GM23248 (cell line): ENCODE measurements around the gene SFPQ. TPM values are rescaled to one million over a fixed set of nuclear protein-coding genes. Genes with fewer than 3 reads are reported as not detected.

Experiments
- DNase-seq: peaks from one replicate; pipeline ENCODE4 v3.0.0-alpha.2; 2015
- H2AFZ ChIP-seq: fragments of 200-600 bp; sonication (generic); 2 replicates; pipeline ENCODE4 v1.6.1; 2016; ENCODE audit warnings: antibody characterized with exemption
- H3F3A ChIP-seq: fragments of 200-600 bp; sonication (generic); 2 replicates; pipeline ENCODE4 v1.6.1; 2016; ENCODE audit warnings: mild to moderate bottlenecking, antibody characterized with exemption, mixed run types; ENCODE audit not compliant: insufficient read depth
- H3K27ac ChIP-seq: fragments of 200-600 bp; sonication (generic); 2 replicates; pipeline ENCODE4 v1.5.1; 2016; ENCODE audit warnings: mild to moderate bottlenecking
- H3K27me3 ChIP-seq: fragments of 200-600 bp; sonication (generic); replicated peaks from 2 replicates; pipeline ENCODE4 v1.6.1; 2016; ENCODE audit warnings: mild to moderate bottlenecking; ENCODE audit not compliant: insufficient read depth
- H3K36me3 ChIP-seq: fragments of 200-600 bp; sonication (generic); 2 replicates; pipeline ENCODE4 v1.6.1; 2016; ENCODE audit warnings: low read depth, mild to moderate bottlenecking
- H3K4me1 ChIP-seq: fragments of 200-600 bp; sonication (generic); 2 replicates; pipeline ENCODE4 v1.6.1; 2016; ENCODE audit warnings: mild to moderate bottlenecking; ENCODE audit not compliant: insufficient read depth
- H3K4me2 ChIP-seq: fragments of 200-600 bp; sonication (generic); one replicate; pipeline ENCODE4 v1.6.1; 2016; ENCODE audit warnings: mild to moderate bottlenecking; ENCODE audit not compliant: unreplicated experiment
- H3K4me3 ChIP-seq: fragments of 200-600 bp; sonication (generic); 2 replicates; pipeline ENCODE4 v1.5.1; 2016; ENCODE audit warnings: mild to moderate bottlenecking
- H3K79me2 ChIP-seq: fragments of 200-600 bp; sonication (generic); 2 replicates; pipeline ENCODE4 v1.6.1; 2016; ENCODE audit warnings: mild to moderate bottlenecking; ENCODE audit not compliant: insufficient read depth
- H3K9ac ChIP-seq: fragments of 200-600 bp; sonication (generic); 2 replicates; pipeline ENCODE4 v1.6.1; 2016; ENCODE audit warnings: mild to moderate bottlenecking
- H3K9me2 ChIP-seq: fragments of 200-600 bp; sonication (generic); 2 replicates; pipeline ENCODE4 v1.6.1; 2016; ENCODE audit warnings: mixed run types, mild to moderate bottlenecking, moderate library complexity; ENCODE audit not compliant: insufficient read depth
- H3K9me3 ChIP-seq: fragments of 200-600 bp; sonication (generic); one replicate; pipeline ENCODE4 v1.6.1; 2017; ENCODE audit warnings: low read depth
- H4K20me1 ChIP-seq: fragments of 200-600 bp; sonication (generic); 2 replicates; pipeline ENCODE4 v1.6.0; 2016; ENCODE audit not compliant: insufficient read depth
- EZH2 ChIP-seq: fragments of 200-600 bp; sonication (generic); IDR thresholded peaks from 2 replicates; pipeline ENCODE4 v1.6.1; 2018; ENCODE audit warnings: antibody characterized with exemption, mild to moderate bottlenecking; ENCODE audit not compliant: insufficient read depth, poor library complexity, severe bottlenecking
- EZH2phosphoT487 ChIP-seq: fragments of 200-600 bp; sonication (generic); IDR thresholded peaks from 2 replicates; pipeline ENCODE4 v1.6.1; 2018; ENCODE audit warnings: antibody characterized with exemption, moderate library complexity, mild to moderate bottlenecking, low read depth; ENCODE audit not compliant: insufficient read depth
- WGBS, 2 experiments: methylation state at CpG; one replicate each; pipeline ENCODE4 v1.1.6; 2015 to 2017; ENCODE audit warnings: low lambda C conversion rate in 2 of 2, low coverage in 1 of 2; ENCODE audit errors: missing lambda C conversion rate in 2 of 2; 5-methylcytosine and 5-hydroxymethylcytosine counted together
- in situ Hi-C: fragments of 300-500 bp; cut with MboI; formaldehyde crosslinking; loops from 2 replicates; pipeline ENCODE4 v1.15.0; 2020
- polyA plus RNA-seq: library from polyadenylated mRNA; unstranded; fragments of >200 nt; fragmentation: Nextera tagmentation; extraction: Ambion mirVana; gene quantifications from 2 replicates; pipeline ENCODE4 v1.2.1, GENCODE V29; 2016
- total RNA-seq: library from RNA; depleted of rRNA; stranded (reverse); fragments of >200 nt; shearing (Covaris generic); gene quantifications from 2 replicates; pipeline ENCODE4 v1.2.3, GENCODE V29; 2014

The SFPQ gene
- total and polyA plus RNA-seq, 2 experiments from 2014 or later, result 60.5 to 129 TPM

DNA sequence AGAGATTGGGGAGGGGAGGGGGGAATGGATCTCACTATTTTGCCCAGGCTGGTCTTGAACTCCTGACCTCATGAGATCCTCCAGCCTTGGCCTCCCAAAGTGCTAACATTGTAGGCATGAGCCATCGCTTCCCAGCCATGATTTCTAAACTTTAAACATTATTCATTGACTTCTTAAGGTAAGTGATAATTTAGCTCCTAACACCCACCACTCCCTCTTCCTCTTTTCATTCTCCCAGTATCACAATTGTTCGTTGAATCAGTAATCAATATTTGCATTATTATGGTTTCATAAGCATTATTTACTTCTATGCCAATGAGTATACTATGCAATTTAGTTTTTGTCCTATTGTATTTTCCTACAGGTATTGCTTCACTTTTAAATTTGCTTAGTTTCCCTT, 33.6 kb upstream of the SFPQ start:
- DNase-seq, result no peak
- Histone ChIP-seq H3K9me2 (no peaks in the 10 kb centered on the region), H3K4me3 (no peak overlapping the region), H3K9ac (no peak overlapping the region), H3K79me2 (no peaks in the 10 kb centered on the region), H3F3A (peaks cover 27% of the 10 kb centered on the region), H4K20me1 (no peaks in the 10 kb centered on the region), H3K36me3 (no peaks in the 10 kb centered on the region), H3K27ac (no peak overlapping the region), H2AFZ (no peak overlapping the region), H3K4me1 (peaks cover 22% of the 10 kb centered on the region), H3K27me3 (no peaks in the 10 kb centered on the region), H3K9me3 (no peaks in the 10 kb centered on the region), H3K4me2 (no peak overlapping the region)
- 72 to 82% methylated on average over 2 of the region's 2 CpGs for WGBS, 2 experiments
- in situ Hi-C loops, result no loop called here
- TF ChIP-seq EZH2, result no peak
- TF ChIP-seq EZH2phosphoT487, result no peak

DNA sequence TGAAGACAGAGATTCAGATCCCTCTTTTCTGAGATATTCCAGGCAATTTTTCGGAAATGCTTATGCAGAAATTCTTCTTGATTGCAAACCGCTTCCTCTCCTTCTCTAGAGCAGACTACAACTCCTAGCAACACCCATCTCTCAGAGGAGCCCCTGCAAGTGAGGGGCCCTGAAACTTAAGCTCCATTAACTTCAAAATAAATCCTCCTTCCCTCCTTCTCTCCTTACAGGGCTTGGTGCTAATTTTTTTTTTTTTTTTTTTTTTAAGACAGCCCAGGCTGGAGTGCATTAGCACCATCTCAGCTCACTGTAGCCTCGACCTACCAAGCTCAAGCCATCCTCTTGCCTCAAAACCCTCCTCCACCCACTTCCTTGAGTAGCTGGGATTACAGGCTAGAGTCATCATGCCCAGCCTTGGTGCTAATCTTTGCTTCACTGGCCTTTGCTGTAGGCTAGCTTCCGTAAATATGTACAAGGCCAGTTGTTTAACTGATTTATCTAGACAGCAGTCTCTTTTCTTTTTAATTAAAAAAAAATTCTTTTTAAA, 30.2 kb upstream of the SFPQ start:
- H3K9me3 ChIP-seq, result no peaks in the 10 kb centered on the region
- no peaks in the 10 kb centered on the region for H3K9me2 ChIP-seq
- H3F3A ChIP-seq, result peaks cover 27% of the 10 kb centered on the region
- no peaks in the 10 kb centered on the region for H3K79me2 ChIP-seq
- DNase-seq, result peak; percentile 33
- H3K27me3 ChIP-seq, result no peaks in the 10 kb centered on the region
- peak overlapping the region; percentile 49; the same call in 1 of the 2 replicates for H3K9ac ChIP-seq
- peaks cover 22% of the 10 kb centered on the region for H3K4me1 ChIP-seq
- peak overlapping the region; percentile 68 for H3K27ac ChIP-seq
- H4K20me1 ChIP-seq, result no peaks in the 10 kb centered on the region
- TF ChIP-seq EZH2 (no peak), EZH2phosphoT487 (no peak)
- no peaks in the 10 kb centered on the region for H3K36me3 ChIP-seq
- peak overlapping the region; percentile 71 for H2AFZ ChIP-seq
- in situ Hi-C loops, result no loop called here
- WGBS, 2 experiments, result 30 to 38% methylated on average over 4 of the region's 4 CpGs
- H3K4me2 ChIP-seq, result peak overlapping the region; percentile 60
- peak overlapping the region; percentile 29; the same call in 1 of the 2 replicates for H3K4me3 ChIP-seq

DNA sequence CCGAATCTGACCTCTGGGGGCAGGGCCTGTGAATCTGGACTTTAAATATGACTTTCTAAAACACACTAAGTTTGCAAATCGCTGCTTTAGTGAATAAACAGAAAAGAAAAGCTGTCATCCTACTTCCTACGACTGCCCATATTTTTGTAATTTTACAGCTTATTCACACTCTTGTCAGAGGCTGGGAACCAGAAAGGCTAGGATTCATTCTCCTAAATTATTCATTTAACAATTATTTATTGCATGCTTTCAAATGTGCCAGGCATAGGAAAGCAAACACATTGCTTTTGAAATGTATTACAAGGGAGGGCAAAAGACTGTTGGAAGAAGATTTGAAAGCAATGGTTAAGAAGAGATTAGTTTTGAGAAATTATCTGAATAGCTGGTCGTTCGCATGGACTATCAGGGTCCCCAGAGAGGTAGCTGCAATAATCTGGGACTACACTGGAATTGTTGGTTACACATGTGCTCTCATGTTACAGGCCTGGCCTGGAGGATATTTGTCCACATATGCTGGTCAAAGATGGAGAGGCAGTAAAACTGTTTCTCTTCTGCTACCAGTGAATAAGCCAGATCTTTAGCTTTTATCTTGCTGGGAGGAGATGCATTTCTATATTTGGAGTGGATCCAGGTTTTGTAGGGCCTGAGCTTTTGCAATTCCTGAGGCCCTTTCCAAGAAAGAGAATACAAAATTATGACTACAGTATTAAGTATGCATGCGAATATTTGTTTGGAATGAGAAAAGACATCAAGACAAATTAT, 29.6 kb upstream of the SFPQ start:
- Histone ChIP-seq H4K20me1 (no peaks in the 10 kb centered on the region), H3F3A (peaks cover 27% of the 10 kb centered on the region), H3K9me3 (no peaks in the 10 kb centered on the region), H3K4me2 (peak overlapping the region; percentile 60), H3K9ac (peak overlapping the region; percentile 49), H2AFZ (peak overlapping the region; percentile 71), H3K9me2 (no peaks in the 10 kb centered on the region), H3K36me3 (no peaks in the 10 kb centered on the region), H3K4me3 (peak overlapping the region; percentile 29; the same call in 1 of the 2 replicates), H3K4me1 (peaks cover 22% of the 10 kb centered on the region), H3K79me2 (no peaks in the 10 kb centered on the region), H3K27ac (peak overlapping the region; percentile 68), H3K27me3 (no peaks in the 10 kb centered on the region)
- peak; percentile 80 for DNase-seq
- 1 to 5% methylated on average over 6 of the region's 6 CpGs for WGBS, 2 experiments
- TF ChIP-seq EZH2 (no peak), EZH2phosphoT487 (no peak)
- in situ Hi-C loops, result no loop called here

DNA sequence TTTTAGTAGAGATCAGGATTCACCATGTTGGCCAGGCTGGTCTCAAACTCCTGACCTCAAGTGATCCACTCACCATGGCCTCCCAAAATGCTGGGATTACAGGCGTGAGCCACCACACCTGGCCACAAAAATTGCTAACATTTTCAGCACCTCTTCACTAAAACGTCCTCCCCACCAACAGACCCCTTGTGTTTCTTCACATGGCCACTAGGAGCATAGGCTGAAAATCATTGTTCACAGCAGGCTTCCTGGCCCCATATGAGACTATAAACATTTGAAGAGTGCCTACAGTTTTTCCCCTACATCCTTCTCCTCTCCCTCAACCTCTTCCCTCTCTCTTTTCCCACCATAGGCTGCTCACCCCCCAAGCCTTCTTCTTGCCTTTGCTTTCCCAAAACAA, 28.0 kb upstream of the SFPQ start:
- 54 to 57% methylated on average over 2 of the region's 2 CpGs for WGBS, 2 experiments
- Histone ChIP-seq H3K4me1 (peaks cover 22% of the 10 kb centered on the region), H3K9ac (no peak overlapping the region), H3K27ac (no peak overlapping the region), H4K20me1 (no peaks in the 10 kb centered on the region), H3K4me2 (no peak overlapping the region), H3K36me3 (no peaks in the 10 kb centered on the region), H3K79me2 (no peaks in the 10 kb centered on the region), H3K27me3 (no peaks in the 10 kb centered on the region), H3K4me3 (no peak overlapping the region), H3F3A (peaks cover 27% of the 10 kb centered on the region), H3K9me2 (no peaks in the 10 kb centered on the region), H3K9me3 (no peaks in the 10 kb centered on the region), H2AFZ (0 out of 2 replicates have a peak overlapping the region, but pooled peaks have one; percentile 21)
- TF ChIP-seq EZH2phosphoT487, result no peak
- peak; percentile 12 for DNase-seq
- in situ Hi-C loops, result no loop called here
